ENCODE results near the gene CALCA. TPM values are rescaled to one million over a fixed set of nuclear protein-coding genes. Genes with fewer than 3 reads are reported as not detected.
A peak's percentile ranks its signal among the peaks of the same experiment; 100 is the strongest.

Gene CALCA
- total RNA-seq, 6 donors from 2014 or later: 0.61 to 1.4 TPM; not detected in 4

DNA sequence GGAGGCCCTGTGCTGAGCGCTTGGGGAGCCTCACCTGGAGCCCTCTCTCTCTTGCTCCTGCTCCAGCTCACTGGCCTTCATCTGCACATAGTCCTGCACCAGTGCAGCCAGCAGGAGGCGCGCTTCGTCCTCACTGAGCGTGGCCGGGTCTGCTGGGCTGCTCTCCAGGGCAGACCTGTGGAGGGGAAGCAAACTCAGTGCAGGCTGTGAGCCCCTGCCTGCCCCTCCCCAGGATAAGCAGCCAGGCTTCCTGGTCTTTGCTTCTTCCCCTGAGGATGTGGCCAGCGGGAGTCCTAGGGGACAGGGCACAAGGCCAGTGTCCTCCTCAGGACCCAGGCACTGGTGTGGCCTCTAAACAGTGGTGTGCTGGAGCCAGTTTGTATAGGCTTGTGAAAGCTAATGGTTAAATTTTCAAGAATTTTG, 2.2 kb downstream of the CALCA start:
- peak in 1 of 2 donors; percentile 74 for DNase-seq
- TF ChIP-seq POLR2AphosphoS5 (IDR thresholded peaks at IDR 0.05): no peak
- TF ChIP-seq POLR2A (IDR thresholded peaks at IDR 0.05): no peak
- TF ChIP-seq EP300 (IDR thresholded peaks at IDR 0.05): no peak
- TF ChIP-seq, protein P1, sequence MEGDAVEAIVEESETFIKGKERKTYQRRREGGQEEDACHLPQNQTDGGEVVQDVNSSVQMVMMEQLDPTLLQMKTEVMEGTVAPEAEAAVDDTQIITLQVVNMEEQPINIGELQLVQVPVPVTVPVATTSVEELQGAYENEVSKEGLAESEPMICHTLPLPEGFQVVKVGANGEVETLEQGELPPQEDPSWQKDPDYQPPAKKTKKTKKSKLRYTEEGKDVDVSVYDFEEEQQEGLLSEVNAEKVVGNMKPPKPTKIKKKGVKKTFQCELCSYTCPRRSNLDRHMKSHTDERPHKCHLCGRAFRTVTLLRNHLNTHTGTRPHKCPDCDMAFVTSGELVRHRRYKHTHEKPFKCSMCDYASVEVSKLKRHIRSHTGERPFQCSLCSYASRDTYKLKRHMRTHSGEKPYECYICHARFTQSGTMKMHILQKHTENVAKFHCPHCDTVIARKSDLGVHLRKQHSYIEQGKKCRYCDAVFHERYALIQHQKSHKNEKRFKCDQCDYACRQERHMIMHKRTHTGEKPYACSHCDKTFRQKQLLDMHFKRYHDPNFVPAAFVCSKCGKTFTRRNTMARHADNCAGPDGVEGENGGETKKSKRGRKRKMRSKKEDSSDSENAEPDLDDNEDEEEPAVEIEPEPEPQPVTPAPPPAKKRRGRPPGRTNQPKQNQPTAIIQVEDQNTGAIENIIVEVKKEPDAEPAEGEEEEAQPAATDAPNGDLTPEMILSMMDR (IDR thresholded peaks at IDR 0.05): peak in 2 of 6 experiments; percentile 10 to 26
- ATAC-seq (ENCODE audit: low FRiP score in 2 of 2): no peak
- Histone ChIP-seq H3K4me1 (peaks cover 17 to 33% (median 26%) of the 10 kb centered on the region in 4 donors), H3K9me3 (no peaks in the 10 kb centered on the region), H3K27ac (no peak overlapping the region), H3K27me3 (peaks cover 0 to 42% (median 16%) of the 10 kb centered on the region in 4 donors), H3K4me3 (no peak overlapping the region), H3K36me3 (no peaks in the 10 kb centered on the region)
- 10 to 15% methylated on average over 6 to 7 of the region's 7 CpGs for WGBS, 2 donors

DNA sequence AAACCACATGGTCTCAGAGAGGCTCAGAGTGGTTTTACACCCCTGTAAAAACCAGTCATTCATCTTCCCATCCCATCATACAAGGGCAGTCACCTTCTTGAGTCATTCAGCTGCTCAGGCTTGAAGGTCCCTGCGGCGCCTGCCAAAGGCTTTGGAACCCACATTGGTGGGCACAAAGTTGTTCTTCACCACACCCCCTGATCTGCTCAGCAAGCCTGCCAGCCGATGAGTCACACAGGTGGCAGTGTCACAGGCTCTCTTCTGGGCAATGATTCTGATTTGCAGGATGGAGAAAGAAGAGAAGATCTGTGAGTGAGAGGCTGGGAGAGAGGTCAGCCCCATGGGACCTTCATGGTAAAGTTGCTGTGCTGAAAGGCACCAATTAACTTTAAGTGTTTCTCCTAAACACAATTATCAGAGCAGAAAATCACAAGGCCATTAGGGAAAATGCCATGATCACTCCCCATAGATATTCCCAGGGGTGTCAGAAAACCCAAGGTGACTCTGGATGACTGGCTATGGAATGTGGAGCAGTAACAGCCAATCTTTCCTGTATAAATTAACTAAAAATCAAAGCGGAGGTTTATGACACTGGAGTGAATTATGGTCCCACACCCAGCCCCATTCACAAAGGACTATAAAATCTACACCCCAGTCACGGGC, 4.4 kb downstream of the CALCA start:
- Histone ChIP-seq H3K36me3 (no peaks in the 10 kb centered on the region), H3K27ac (no peak overlapping the region), H3K4me1 (peaks cover 0 to 13% (median 8%) of the 10 kb centered on the region in 4 donors), H3K4me3 (no peak overlapping the region), H3K27me3 (peaks cover 0 to 20% (median 6%) of the 10 kb centered on the region in 4 donors), H3K9me3 (no peaks in the 10 kb centered on the region)
- WGBS, 2 donors: 85 to 87% methylated on average over 2 to 5 of the region's 5 CpGs
- DNase-seq (no peak), ATAC-seq (ENCODE audit: low FRiP score in 2 of 2) (no peak)
- TF ChIP-seq POLR2AphosphoS5 (IDR thresholded peaks at IDR 0.05): no peak
- TF ChIP-seq, protein P1 (IDR thresholded peaks at IDR 0.05): no peak
- TF ChIP-seq POLR2A (IDR thresholded peaks at IDR 0.05): no peak
- TF ChIP-seq EP300 (IDR thresholded peaks at IDR 0.05): no peak

DNA sequence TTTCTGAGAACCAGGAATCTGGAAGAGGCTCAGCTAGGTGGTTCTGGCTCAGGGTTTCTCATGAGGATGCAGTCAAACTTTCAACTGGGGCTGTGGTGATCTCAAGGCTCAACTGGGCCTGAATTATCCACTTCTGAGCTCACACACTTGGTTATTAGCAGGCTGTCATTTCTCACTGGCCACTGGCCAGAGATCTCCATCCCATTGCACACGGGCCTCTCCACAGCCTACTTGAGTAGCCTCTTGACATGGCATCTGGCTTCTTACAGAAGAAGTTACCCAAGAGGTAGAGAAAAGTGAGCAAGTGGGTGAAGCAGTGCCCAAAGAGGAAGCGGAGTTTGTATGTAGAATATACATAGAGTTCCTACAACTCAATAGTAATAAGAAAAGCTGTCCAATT, 16.0 kb downstream of the CALCA start:
- Histone ChIP-seq H3K9me3 (no peaks in the 10 kb centered on the region), H3K36me3 (no peaks in the 10 kb centered on the region), H3K4me1 (no peaks in the 10 kb centered on the region), H3K4me3 (no peak overlapping the region), H3K27ac (no peak overlapping the region), H3K27me3 (no peaks in the 10 kb centered on the region)
- WGBS, 2 donors: 69 to 72% methylated on average over 2 of the region's 2 CpGs
- DNase-seq (peak in 1 of 2 donors; percentile 34), ATAC-seq (ENCODE audit: low FRiP score in 2 of 2) (no peak)
- TF ChIP-seq POLR2AphosphoS5 (IDR thresholded peaks at IDR 0.05) (no peak), EP300 (IDR thresholded peaks at IDR 0.05) (no peak), POLR2A (IDR thresholded peaks at IDR 0.05) (no peak)
- TF ChIP-seq, protein P1 (IDR thresholded peaks at IDR 0.05): no peak

DNA sequence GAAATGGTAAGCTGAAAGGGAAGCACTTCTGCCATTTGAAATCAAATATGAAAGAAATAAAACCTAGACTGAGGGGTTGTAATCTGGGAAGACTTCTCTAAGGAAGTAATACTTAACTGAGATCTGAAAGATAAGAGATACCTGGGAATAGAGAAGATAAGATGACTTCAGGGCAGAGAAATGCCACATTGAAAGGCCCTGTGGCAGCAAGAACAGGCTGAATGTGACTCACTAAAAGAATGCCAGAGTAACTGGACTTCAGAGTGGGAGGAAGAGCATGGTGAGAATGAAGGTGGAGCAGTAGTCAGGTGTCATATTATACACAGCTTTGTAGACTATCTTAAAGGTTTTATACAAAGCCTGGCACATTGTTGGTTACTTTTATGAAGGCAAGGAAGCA, 17.6 kb downstream of the CALCA start:
- Histone ChIP-seq H3K9me3 (no peaks in the 10 kb centered on the region), H3K4me1 (no peaks in the 10 kb centered on the region), H3K27me3 (no peaks in the 10 kb centered on the region), H3K36me3 (no peaks in the 10 kb centered on the region), H3K4me3 (no peak overlapping the region), H3K27ac (no peak overlapping the region)
- TF ChIP-seq POLR2AphosphoS5 (IDR thresholded peaks at IDR 0.05) (no peak), POLR2A (IDR thresholded peaks at IDR 0.05) (no peak), EP300 (IDR thresholded peaks at IDR 0.05) (no peak)
- TF ChIP-seq, protein P1 (IDR thresholded peaks at IDR 0.05): no peak
- ATAC-seq (ENCODE audit: low FRiP score in 2 of 2) (no peak), DNase-seq (no peak)

DNA sequence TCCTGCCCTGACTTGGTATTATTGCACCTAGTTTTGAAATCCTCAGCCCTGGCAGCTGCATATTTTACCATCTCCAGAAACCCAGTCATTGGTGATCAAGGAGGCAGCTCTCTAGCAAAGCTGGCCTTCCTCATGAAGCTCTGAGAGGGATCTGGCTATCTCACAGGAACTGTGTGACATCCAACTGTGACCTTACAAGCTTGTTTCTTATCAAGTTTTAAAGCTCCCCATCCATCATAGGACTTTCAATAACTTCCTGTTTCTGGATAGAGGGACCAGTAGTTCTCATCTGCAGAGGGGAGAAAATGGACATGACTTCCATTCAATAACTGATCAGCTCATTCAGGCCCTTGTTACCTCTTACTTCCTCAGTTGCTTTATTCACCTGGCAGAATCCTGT, 18.2 kb downstream of the CALCA start:
- Histone ChIP-seq H3K4me1 (no peaks in the 10 kb centered on the region), H3K4me3 (no peak overlapping the region), H3K36me3 (no peaks in the 10 kb centered on the region), H3K27me3 (no peaks in the 10 kb centered on the region), H3K27ac (no peak overlapping the region), H3K9me3 (no peaks in the 10 kb centered on the region)
- no peak for DNase-seq
- TF ChIP-seq POLR2A (IDR thresholded peaks at IDR 0.05) (no peak), POLR2AphosphoS5 (IDR thresholded peaks at IDR 0.05) (no peak), EP300 (IDR thresholded peaks at IDR 0.05) (no peak)
- TF ChIP-seq, protein P1 (IDR thresholded peaks at IDR 0.05): no peak
- ATAC-seq (ENCODE audit: low FRiP score in 2 of 2): no peak

Data from upper lobe of left lung (tissue), 6 donors.